MG63 (cell line): ENCODE results near the gene PRKACG. TPM values are rescaled to one million over a fixed set of nuclear protein-coding genes. Genes with fewer than 3 reads are reported as not detected.

Source experiments
- DNase-seq: peaks from one replicate; pipeline ENCODE4 v3.0.0-alpha.2; 2020
- H3K27me3 ChIP-seq: fragments of 250-450 bp; sonication (Bioruptor Pico); 2 replicates; pipeline ENCODE4 v1.5.1; 2020; ENCODE audit warnings: mild to moderate bottlenecking, moderate library complexity
- H3K36me3 ChIP-seq: fragments of 250-450 bp; sonication (Bioruptor Pico); 2 replicates; pipeline ENCODE4 v1.5.1; 2020; ENCODE audit warnings: mild to moderate bottlenecking, moderate library complexity
- H3K4me3 ChIP-seq: fragments of 250-450 bp; sonication (Bioruptor Pico); 2 replicates; pipeline ENCODE4 v1.5.1; 2020; ENCODE audit warnings: mild to moderate bottlenecking, moderate library complexity
- H3K9me3 ChIP-seq: fragments of 250-450 bp; sonication (Bioruptor Pico); 2 replicates; pipeline ENCODE4 v1.5.1; 2020; ENCODE audit warnings: mild to moderate bottlenecking, moderate library complexity
- total RNA-seq: library from RNA; depleted of rRNA; stranded (reverse); fragments of >200 nt; shearing (Covaris generic); gene quantifications from 2 replicates; pipeline ENCODE4 v1.2.3, GENCODE V29; 2014; ENCODE audit warnings: low replicate concordance; rRNA removed

Gene PRKACG
- total RNA-seq, 1 experiment from 2014 or later: not detected

- no peak for DNase-seq
- no peak overlapping the region for H3K4me3 ChIP-seq
- no peaks in the 10 kb centered on the region for H3K9me3 ChIP-seq
- no peaks in the 10 kb centered on the region for H3K27me3 ChIP-seq
- no peaks in the 10 kb centered on the region for H3K36me3 ChIP-seq
Observed at GRCh38 chr9:68974901-68975300, 39.0 kb downstream of the PRKACG start.

DNA sequence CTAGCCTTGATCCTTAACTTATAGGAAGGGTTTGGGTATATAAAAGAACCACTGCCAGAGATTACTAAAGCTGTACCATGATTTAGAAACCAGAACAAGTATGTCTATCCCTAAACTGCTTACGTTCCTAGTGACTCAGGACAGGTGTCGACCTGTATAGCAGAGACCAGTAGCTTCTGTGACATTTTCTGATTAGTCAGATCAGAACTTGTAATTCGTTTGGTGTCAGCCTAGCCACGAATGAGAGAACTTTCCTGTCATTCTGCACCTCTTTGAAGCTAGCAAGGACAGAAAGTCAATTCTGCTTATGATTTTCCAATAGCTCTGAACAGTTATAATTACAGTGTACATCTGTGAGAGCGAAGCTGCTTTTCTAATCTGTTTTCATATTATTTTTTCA is 39.5 kb downstream of the PRKACG start:
- Histone ChIP-seq H3K27me3 (no peaks in the 10 kb centered on the region), H3K4me3 (no peak overlapping the region), H3K36me3 (no peaks in the 10 kb centered on the region), H3K9me3 (no peaks in the 10 kb centered on the region)
- no peak for DNase-seq

GRCh38 chr9:68973619-68974018 is 40.3 kb downstream of the PRKACG start:
- no peak for DNase-seq
- H3K4me3 ChIP-seq: no peak overlapping the region
- no peaks in the 10 kb centered on the region for H3K27me3 ChIP-seq
- no peaks in the 10 kb centered on the region for H3K36me3 ChIP-seq
- no peaks in the 10 kb centered on the region for H3K9me3 ChIP-seq

DNA sequence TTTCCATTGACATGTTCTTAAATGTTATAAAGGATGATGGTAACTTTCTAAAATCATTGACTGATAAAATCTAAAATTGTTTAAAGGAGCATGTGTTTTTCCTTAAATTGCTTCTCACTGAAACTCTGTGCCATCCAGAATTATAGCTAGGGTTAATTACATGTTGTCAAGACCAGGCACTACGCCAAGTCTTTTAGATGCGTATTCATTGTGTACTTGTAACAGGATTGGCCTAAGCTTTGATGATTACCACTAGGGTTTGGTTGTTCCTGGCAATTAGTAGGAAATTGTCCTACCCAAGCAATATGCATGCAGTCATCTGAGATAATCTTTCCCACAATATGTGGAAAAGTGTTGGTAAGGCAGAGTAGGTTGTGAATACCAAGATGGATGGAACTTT is 43.8 kb downstream of the PRKACG start:
- no peaks in the 10 kb centered on the region for H3K36me3 ChIP-seq
- no peak for DNase-seq
- no peaks in the 10 kb centered on the region for H3K27me3 ChIP-seq
- H3K4me3 ChIP-seq: no peak overlapping the region
- H3K9me3 ChIP-seq: no peaks in the 10 kb centered on the region

- DNase-seq: no peak
- H3K9me3 ChIP-seq: no peaks in the 10 kb centered on the region
- no peaks in the 10 kb centered on the region for H3K27me3 ChIP-seq
- no peaks in the 10 kb centered on the region for H3K36me3 ChIP-seq
- no peak overlapping the region for H3K4me3 ChIP-seq
Observed at GRCh38 chr9:68969538-68969937, 44.4 kb downstream of the PRKACG start.

DNA sequence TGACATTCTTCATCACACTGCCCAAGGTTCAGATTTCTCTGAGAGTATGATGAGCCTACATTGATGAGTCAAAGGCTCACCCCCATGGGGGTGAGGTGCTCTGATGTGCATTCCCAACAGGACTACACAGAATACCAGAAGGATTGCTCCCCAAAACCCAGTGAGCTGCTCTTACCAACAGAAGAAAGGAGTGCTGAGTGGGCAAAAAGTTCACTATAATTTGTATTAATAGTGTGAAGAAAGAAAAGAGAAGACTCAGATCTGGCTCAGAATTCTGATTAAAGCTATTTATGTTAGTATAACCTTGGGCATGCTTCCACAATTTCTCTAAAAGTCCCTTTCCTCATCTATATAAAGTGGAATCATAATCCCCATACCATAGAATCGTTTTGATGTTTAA is 46.1 kb downstream of the PRKACG start:
- no peak for DNase-seq
- no peak overlapping the region for H3K4me3 ChIP-seq
- H3K9me3 ChIP-seq: no peaks in the 10 kb centered on the region
- no peaks in the 10 kb centered on the region for H3K27me3 ChIP-seq
- no peaks in the 10 kb centered on the region for H3K36me3 ChIP-seq

DNA sequence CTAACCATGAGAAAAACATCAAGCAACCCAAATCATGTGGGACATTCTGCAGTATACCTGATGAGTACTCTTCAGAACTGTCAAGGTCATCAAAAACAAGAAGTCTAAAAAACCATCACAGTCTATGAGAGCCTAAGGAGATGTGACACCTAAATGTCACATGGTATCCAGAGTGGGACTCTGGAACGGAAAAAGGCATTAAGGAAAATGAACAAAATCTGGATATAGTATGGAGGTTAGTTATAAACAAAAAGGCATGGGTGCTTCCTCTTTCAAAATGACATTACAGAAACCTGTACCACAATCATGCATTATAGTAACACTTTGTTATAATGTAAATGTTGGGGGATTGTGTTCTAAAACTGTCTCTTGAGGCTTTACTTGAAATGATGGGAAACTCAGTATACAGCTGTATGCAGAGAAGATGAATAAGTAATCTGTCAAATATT is 47.4 kb downstream of the PRKACG start:
- H3K36me3 ChIP-seq: no peaks in the 10 kb centered on the region
- H3K27me3 ChIP-seq: no peaks in the 10 kb centered on the region
- no peak for DNase-seq
- H3K9me3 ChIP-seq: no peaks in the 10 kb centered on the region
- H3K4me3 ChIP-seq: no peak overlapping the region

DNA sequence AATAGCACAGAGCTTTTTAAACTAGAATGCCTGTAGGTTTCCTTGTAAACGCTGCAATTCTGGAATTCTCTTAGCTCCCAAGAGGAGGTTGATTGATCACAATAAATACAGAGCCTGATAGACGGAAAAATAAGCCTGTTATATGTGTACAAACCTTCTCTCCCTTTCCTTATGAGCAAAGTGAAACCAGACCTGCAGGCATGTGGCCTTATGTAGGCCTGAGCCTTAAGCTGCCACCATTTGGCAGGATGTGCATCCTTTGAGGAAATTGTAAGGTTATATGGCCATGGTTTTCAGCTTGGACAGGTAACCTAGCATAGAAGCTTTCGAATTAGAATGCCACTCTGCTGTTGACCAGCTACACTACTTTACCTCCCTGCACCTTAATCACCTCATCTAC is 49.1 kb downstream of the PRKACG start:
- H3K4me3 ChIP-seq: no peak overlapping the region
- DNase-seq: no peak
- no peaks in the 10 kb centered on the region for H3K36me3 ChIP-seq
- no peaks in the 10 kb centered on the region for H3K27me3 ChIP-seq
- H3K9me3 ChIP-seq: no peaks in the 10 kb centered on the region

- Histone ChIP-seq H3K4me3 (no peak overlapping the region), H3K36me3 (no peaks in the 10 kb centered on the region), H3K27me3 (no peaks in the 10 kb centered on the region), H3K9me3 (no peaks in the 10 kb centered on the region)
- no peak for DNase-seq
Observed at GRCh38 chr9:68964102-68964541, 49.8 kb downstream of the PRKACG start.

GRCh38 chr9:68963416-68963815 is 50.5 kb downstream of the PRKACG start:
- no peaks in the 10 kb centered on the region for H3K36me3 ChIP-seq
- no peaks in the 10 kb centered on the region for H3K9me3 ChIP-seq
- DNase-seq: no peak
- no peaks in the 10 kb centered on the region for H3K27me3 ChIP-seq
- no peak overlapping the region for H3K4me3 ChIP-seq

Other genes with a start within 250 kb of the PRKACG start
- 9.8 and 23.7 TPM in 2 replicates for gene FXN, start 21.6 kb upstream of the PRKACG start, total RNA-seq
- 10.1 and 11.5 TPM in 2 replicates for gene TJP2, start 160.2 kb upstream of the PRKACG start, total RNA-seq